H1 (cell line): ENCODE measurements around the gene MIPOL1. TPM values are rescaled to one million over a fixed set of nuclear protein-coding genes. Genes with fewer than 3 reads are reported as not detected.

Experiments used
- CTCF ChIA-PET: fragments of 300-600 bp; sonication (Branson Sonifier 250); formaldehyde crosslinking; loops from one replicate; lab custom pipeline; 2021; ENCODE audit not compliant: partially characterized antibody; lab: Charles Lee
- POLR2A ChIA-PET: fragments of 300-600 bp; sonication (Branson Sonifier 250); formaldehyde crosslinking; loops from one replicate; lab custom pipeline; 2021; ENCODE audit warnings: inconsistent platforms; ENCODE audit not compliant: partially characterized antibody; lab: Charles Lee
- DNase-seq, 2 experiments: peaks; one replicate each; pipeline versions ENCODE4 v3.0.0 to v3.0.0-alpha.2; 2010 to 2022; ENCODE audit warnings: low spot score in 2 of 2, low read depth in 1 of 2, mixed read lengths in 1 of 2
- FAIRE-seq: peaks from 2 replicates; lab custom pipeline; 2011; peaks lifted over from hg19 to GRCh38; lab: Jason Lieb, UNC
- H2AFZ ChIP-seq: 2 replicates; pipeline ENCODE4 v1.8.1; 2012; ENCODE audit warnings: low read length, inconsistent platforms
- H2AK5ac ChIP-seq: 2 replicates; pipeline ENCODE4 v1.6.1; 2013; ENCODE audit warnings: low read depth, low read length
- H2BK120ac ChIP-seq: replicated peaks from 2 replicates; pipeline ENCODE3; 2013; ENCODE audit warnings: low read depth, low read length, inconsistent platforms
- H2BK12ac ChIP-seq: 2 replicates; pipeline ENCODE4 v1.6.1; 2013; ENCODE audit warnings: low read depth, low read length
- H2BK15ac ChIP-seq: 2 replicates; pipeline ENCODE4 v1.6.1; 2013; ENCODE audit warnings: low read length
- H2BK20ac ChIP-seq: 2 replicates; pipeline ENCODE4 v1.6.1; 2013; ENCODE audit warnings: low read length
- H2BK5ac ChIP-seq: 2 replicates; pipeline ENCODE4 v1.6.1; 2013; ENCODE audit warnings: low read depth, low read length
- H3K14ac ChIP-seq: 2 replicates; pipeline ENCODE4 v1.6.1; 2013; ENCODE audit warnings: inconsistent platforms; ENCODE audit not compliant: insufficient read length
- H3K18ac ChIP-seq: 2 replicates; pipeline ENCODE4 v1.6.1; 2013; ENCODE audit warnings: low read length; ENCODE audit errors: extremely low read depth
- H3K23ac ChIP-seq: 2 replicates; pipeline ENCODE4 v1.6.1; 2013; ENCODE audit warnings: inconsistent platforms; ENCODE audit not compliant: insufficient read length
- H3K23me2 ChIP-seq: 2 replicates; pipeline ENCODE4 v1.6.1; 2013; ENCODE audit warnings: low read depth, low read length
- H3K27ac ChIP-seq: 2 replicates; pipeline ENCODE4 v1.6.1; 2011; ENCODE audit warnings: low read depth, low read length, inconsistent platforms
- H3K27me3 ChIP-seq, 4 experiments: replicated peaks in 1 of 4; 1 replicate in 1 of 4; 2 replicates in 3 of 4; pipeline versions ENCODE4 v1.6.1 to v1.8.1; 2011 to 2013; ENCODE audit warnings: low read length in 3 of 4, mild to moderate bottlenecking in 3 of 4, inconsistent platforms in 2 of 4, mixed read lengths in 2 of 4, moderate library complexity in 1 of 4; ENCODE audit not compliant: control insufficient read depth in 3 of 4, insufficient read depth in 3 of 4; ENCODE audit errors: extremely low read depth in 1 of 4
- H3K36me3 ChIP-seq, 4 experiments: 2 replicates each; pipeline versions ENCODE4 v1.6.1 to v1.8.1; 2011 to 2013; ENCODE audit warnings: mild to moderate bottlenecking in 4 of 4, low read length in 3 of 4, moderate library complexity in 2 of 4, control low read depth in 1 of 4, inconsistent platforms in 1 of 4; ENCODE audit not compliant: insufficient read depth in 4 of 4, control insufficient read depth in 2 of 4
- H3K4ac ChIP-seq: replicated peaks from 2 replicates; pipeline ENCODE3; 2013; ENCODE audit warnings: low read length, low read depth, mixed read lengths, inconsistent platforms; ENCODE audit not compliant: insufficient read length
- H3K4me1 ChIP-seq, 4 experiments: replicated peaks in 1 of 4; 1 replicate in 1 of 4; 2 replicates in 3 of 4; pipeline versions ENCODE4 v1.6.1 to v1.8.1; 2011 to 2013; ENCODE audit warnings: low read length in 3 of 4, inconsistent platforms in 2 of 4, mixed read lengths in 1 of 4; ENCODE audit not compliant: insufficient read depth in 4 of 4, control insufficient read depth in 3 of 4
- H3K4me2 ChIP-seq, 2 experiments: 2 replicates each; pipeline versions ENCODE4 v1.6.1 to v1.8.1; 2011 to 2013; ENCODE audit warnings: low read depth in 2 of 2, low read length in 2 of 2, control low read depth in 1 of 2, inconsistent platforms in 1 of 2, mild to moderate bottlenecking in 1 of 2; ENCODE audit not compliant: insufficient read depth in 1 of 2
- H3K4me3 ChIP-seq, 4 experiments: fragments of 200-600, 300-600 bp in 1 of 4; sonication (generic), shearing (Covaris generic), sonication (Bioruptor Twin) in 1 of 4; 2 replicates each; pipeline versions ENCODE4 v1.5.1 to v1.8.1; 2011 to 2016; ENCODE audit warnings: low read length in 4 of 4, low read depth in 3 of 4, control low read depth in 2 of 4, inconsistent platforms in 2 of 4, mild to moderate bottlenecking in 2 of 4, mixed read lengths in 1 of 4, moderate library complexity in 1 of 4; ENCODE audit not compliant: insufficient read depth in 2 of 4; ENCODE audit errors: extremely low read depth in 1 of 4
- H3K56ac ChIP-seq: replicated peaks from 2 replicates; pipeline ENCODE3; 2013; ENCODE audit warnings: low read depth, mild to moderate bottlenecking, mixed read lengths, low read length, inconsistent platforms; ENCODE audit not compliant: insufficient read length
- H3K79me1 ChIP-seq: 2 replicates; pipeline ENCODE4 v1.6.1; 2013; ENCODE audit warnings: low read depth, low read length, control low read depth
- H3K79me2 ChIP-seq, 2 experiments: 2 replicates each; pipeline versions ENCODE4 v1.6.1 to v1.8.1; 2012 to 2013; ENCODE audit warnings: low read length in 2 of 2, mild to moderate bottlenecking in 2 of 2, inconsistent platforms in 1 of 2; ENCODE audit not compliant: insufficient read depth in 2 of 2, control insufficient read depth in 1 of 2
- H3K9ac ChIP-seq, 4 experiments: replicated peaks in 1 of 4; 1 replicate in 1 of 4; 2 replicates in 3 of 4; pipeline versions ENCODE4 v1.6.1 to v1.8.1; 2011 to 2013; ENCODE audit warnings: low read depth in 3 of 4, low read length in 3 of 4, control low read depth in 2 of 4, mild to moderate bottlenecking in 2 of 4, moderate library complexity in 2 of 4, inconsistent platforms in 1 of 4; ENCODE audit errors: extremely low read depth in 1 of 4
- H3K9me3 ChIP-seq, 2 experiments: 2 replicates each; pipeline versions ENCODE4 v1.6.1 to v1.8.1; 2012 to 2013; ENCODE audit warnings: mild to moderate bottlenecking in 2 of 2, moderate library complexity in 2 of 2, control low read depth in 1 of 2, inconsistent platforms in 1 of 2, low read depth in 1 of 2, low read length in 1 of 2, mixed read lengths in 1 of 2; ENCODE audit not compliant: insufficient read depth in 2 of 2
- H4K20me1 ChIP-seq, 2 experiments: replicated peaks in 1 of 2; 2 replicates each; pipeline versions ENCODE3 to v1.8.1; 2011 to 2013; ENCODE audit warnings: inconsistent platforms in 2 of 2, low read length in 2 of 2, mild to moderate bottlenecking in 1 of 2; ENCODE audit not compliant: insufficient read depth in 2 of 2, control insufficient read depth in 1 of 2
- H4K5ac ChIP-seq: 2 replicates; pipeline ENCODE4 v1.6.1; 2013; ENCODE audit warnings: low read length, low read depth, mixed read lengths, inconsistent platforms; ENCODE audit not compliant: insufficient read length
- H4K8ac ChIP-seq: 2 replicates; pipeline ENCODE4 v1.8.0; 2013; ENCODE audit warnings: mild to moderate bottlenecking, moderate library complexity, low read length, inconsistent platforms; ENCODE audit not compliant: insufficient read depth; ENCODE audit errors: extremely low read depth
- H4K91ac ChIP-seq: replicated peaks from 2 replicates; pipeline ENCODE3; 2013; ENCODE audit warnings: low read length, mixed read lengths, inconsistent platforms; ENCODE audit not compliant: insufficient read length
- BACH1 ChIP-seq: IDR thresholded peaks from 2 replicates; pipeline ENCODE4 v1.6.1; 2012; ENCODE audit warnings: low read length, improper control_type of control experiment
- EP300 ChIP-seq, 2 experiments: IDR thresholded peaks; 1 replicate in 1 of 2; 2 replicates in 1 of 2; pipeline ENCODE4 v1.6.1; 2011 to 2012; ENCODE audit warnings: low read depth in 2 of 2, low read length in 2 of 2, mild to moderate bottlenecking in 2 of 2, borderline replicate concordance in 1 of 2, inconsistent platforms in 1 of 2, moderate library complexity in 1 of 2
- EZH2 ChIP-seq: fragments of 200-600 bp; sonication (generic); IDR thresholded peaks from 2 replicates; pipeline ENCODE4 v1.7.1; 2012; ENCODE audit warnings: low read depth, mild to moderate bottlenecking, moderate library complexity, low read length, inconsistent platforms; ENCODE audit not compliant: severe bottlenecking
- GTF2F1 ChIP-seq: IDR thresholded peaks from 2 replicates; pipeline ENCODE4 v1.6.1; 2012; ENCODE audit warnings: low read depth, low read length, improper control_type of control experiment, borderline replicate concordance
- RBBP5 ChIP-seq: IDR thresholded peaks from 2 replicates; pipeline ENCODE4 v1.7.1; 2012; ENCODE audit warnings: low read depth, mild to moderate bottlenecking, inconsistent platforms, low read length, moderate library complexity, borderline replicate concordance
- polyA plus RNA-seq, 7 experiments: library from polyadenylated mRNA; depleted of rRNA in 3 of 7; stranded (reverse) in 5 of 7; unstranded in 2 of 7; fragments of >200 nt in 5 of 7; fragments of 200-250 nt in 2 of 7; gene quantifications; 1 replicate in 5 of 7; 2 replicates in 1 of 7; 4 replicates in 1 of 7; pipeline versions ENCODE4 v1.2.1 to v1.2.3, GENCODE V29; 2011 to 2013; ENCODE audit warnings: missing spikeins in 2 of 7, mixed read lengths in 2 of 7
- total RNA-seq: library from RNA; stranded (reverse); fragmentation: NEBNext Ultra II Directional; extraction: Animal tissue kit (Norgen Biotek cat#: 25700); gene quantifications from 2 replicates; pipeline ENCODE4 v1.2.1, GENCODE V29; 2021
- TF ChIP-seq, protein P1 (sequence below), 3 experiments: IDR thresholded peaks; 1 replicate in 2 of 3; 2 replicates in 1 of 3; pipeline versions ENCODE4 v1.5.1 to v1.6.1; 2011; ENCODE audit warnings: low read length in 3 of 3, mild to moderate bottlenecking in 3 of 3, inconsistent platforms in 2 of 3, low read depth in 1 of 3, moderate library complexity in 1 of 3; ENCODE audit not compliant: insufficient read depth in 1 of 3; ENCODE audit errors: control extremely low read depth in 1 of 3
- TF ChIP-seq, protein P2 (sequence below): IDR thresholded peaks from 2 replicates; pipeline ENCODE4 v1.6.1; 2012; ENCODE audit warnings: low read length, inconsistent platforms
- TF ChIP-seq, protein P3 (sequence below): IDR thresholded peaks from 2 replicates; pipeline ENCODE4 v1.6.1; 2011; ENCODE audit warnings: low read length, improper control_type of control experiment

Gene MIPOL1
- total and polyA plus RNA-seq, 2 of the 8 experiments (the other 6 are each of a cell fraction or from before 2014, with no cell fraction given), result 2.8 to 23.9 TPM

DNA sequence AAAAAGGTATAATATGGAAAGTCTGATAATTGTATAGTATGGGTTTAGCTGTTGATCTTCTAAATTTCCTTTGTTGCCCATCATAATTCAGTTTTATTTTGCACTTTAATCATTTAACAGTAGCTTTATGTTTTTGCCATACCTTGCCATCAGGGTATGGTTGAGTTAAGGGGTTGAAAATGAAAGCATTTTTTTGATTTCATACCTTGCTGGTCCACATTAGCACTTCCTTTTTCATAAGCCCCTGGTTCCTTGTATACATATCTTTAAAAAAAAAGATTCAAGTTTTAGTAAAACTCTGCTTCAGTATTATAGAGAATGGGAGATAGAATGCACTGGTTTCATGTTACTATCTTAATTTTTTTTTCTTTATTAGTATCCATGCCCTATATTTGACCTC, 71.1 kb downstream of the MIPOL1 start:
- Histone ChIP-seq H3K56ac (no peak overlapping the region), H2AFZ (no peak overlapping the region), H3K27me3 (no peaks in the 10 kb centered on the region), H3K18ac (no peak overlapping the region), H3K9ac (no peak overlapping the region), H3K23ac (no peak overlapping the region), H4K20me1 (no peaks in the 10 kb centered on the region), H3K27ac (no peak overlapping the region), H3K79me1 (no peaks in the 10 kb centered on the region), H4K91ac (no peak overlapping the region), H3K36me3 (no peaks in the 10 kb centered on the region), H2BK20ac (no peak overlapping the region), H3K79me2 (no peaks in the 10 kb centered on the region), H2BK5ac (no peak overlapping the region), H3K4me2 (no peak overlapping the region), H2BK15ac (no peak overlapping the region), H3K9me3 (no peaks in the 10 kb centered on the region), H3K23me2 (no peaks in the 10 kb centered on the region), H3K4me3 (no peak overlapping the region), H2BK12ac (no peak overlapping the region), H4K5ac (no peak overlapping the region), H2AK5ac (no peak overlapping the region), H3K4me1 (no peaks in the 10 kb centered on the region), H3K14ac (no peak overlapping the region), H2BK120ac (no peak overlapping the region), H4K8ac (no peak overlapping the region), H3K4ac (no peak overlapping the region)
- FAIRE-seq (no peak), DNase-seq (no peak)
- POLR2A ChIA-PET, result interaction anchor here (0.5 kb wide), 1 partner anchor 30 kb away, joined by 3 read pairs; no protein-coding TSS in a partner anchor
- CTCF ChIA-PET, result interaction anchor here (0.9 kb wide), 1 partner anchor 606 kb away, joined by 3 read pairs; no protein-coding TSS in a partner anchor
- TF ChIP-seq, protein P1, sequence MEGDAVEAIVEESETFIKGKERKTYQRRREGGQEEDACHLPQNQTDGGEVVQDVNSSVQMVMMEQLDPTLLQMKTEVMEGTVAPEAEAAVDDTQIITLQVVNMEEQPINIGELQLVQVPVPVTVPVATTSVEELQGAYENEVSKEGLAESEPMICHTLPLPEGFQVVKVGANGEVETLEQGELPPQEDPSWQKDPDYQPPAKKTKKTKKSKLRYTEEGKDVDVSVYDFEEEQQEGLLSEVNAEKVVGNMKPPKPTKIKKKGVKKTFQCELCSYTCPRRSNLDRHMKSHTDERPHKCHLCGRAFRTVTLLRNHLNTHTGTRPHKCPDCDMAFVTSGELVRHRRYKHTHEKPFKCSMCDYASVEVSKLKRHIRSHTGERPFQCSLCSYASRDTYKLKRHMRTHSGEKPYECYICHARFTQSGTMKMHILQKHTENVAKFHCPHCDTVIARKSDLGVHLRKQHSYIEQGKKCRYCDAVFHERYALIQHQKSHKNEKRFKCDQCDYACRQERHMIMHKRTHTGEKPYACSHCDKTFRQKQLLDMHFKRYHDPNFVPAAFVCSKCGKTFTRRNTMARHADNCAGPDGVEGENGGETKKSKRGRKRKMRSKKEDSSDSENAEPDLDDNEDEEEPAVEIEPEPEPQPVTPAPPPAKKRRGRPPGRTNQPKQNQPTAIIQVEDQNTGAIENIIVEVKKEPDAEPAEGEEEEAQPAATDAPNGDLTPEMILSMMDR (IDR thresholded peaks at IDR 0.05; ENCODE audit: control extremely low read depth in 1 of 3, insufficient read depth in 1 of 3, low read depth in 1 of 3, low read length in 3 of 3), result no peak
- no peak for TF ChIP-seq EP300 (IDR thresholded peaks at IDR 0.05; ENCODE audit: borderline replicate concordance in 1 of 2, low read depth in 2 of 2, low read length in 2 of 2)
- no peak for TF ChIP-seq GTF2F1
- no peak for TF ChIP-seq BACH1
- no peak for TF ChIP-seq EZH2
- TF ChIP-seq, protein P2, sequence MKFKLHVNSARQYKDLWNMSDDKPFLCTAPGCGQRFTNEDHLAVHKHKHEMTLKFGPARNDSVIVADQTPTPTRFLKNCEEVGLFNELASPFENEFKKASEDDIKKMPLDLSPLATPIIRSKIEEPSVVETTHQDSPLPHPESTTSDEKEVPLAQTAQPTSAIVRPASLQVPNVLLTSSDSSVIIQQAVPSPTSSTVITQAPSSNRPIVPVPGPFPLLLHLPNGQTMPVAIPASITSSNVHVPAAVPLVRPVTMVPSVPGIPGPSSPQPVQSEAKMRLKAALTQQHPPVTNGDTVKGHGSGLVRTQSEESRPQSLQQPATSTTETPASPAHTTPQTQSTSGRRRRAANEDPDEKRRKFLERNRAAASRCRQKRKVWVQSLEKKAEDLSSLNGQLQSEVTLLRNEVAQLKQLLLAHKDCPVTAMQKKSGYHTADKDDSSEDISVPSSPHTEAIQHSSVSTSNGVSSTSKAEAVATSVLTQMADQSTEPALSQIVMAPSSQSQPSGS, result no peak
- no peak for TF ChIP-seq RBBP5
- TF ChIP-seq, protein P3, sequence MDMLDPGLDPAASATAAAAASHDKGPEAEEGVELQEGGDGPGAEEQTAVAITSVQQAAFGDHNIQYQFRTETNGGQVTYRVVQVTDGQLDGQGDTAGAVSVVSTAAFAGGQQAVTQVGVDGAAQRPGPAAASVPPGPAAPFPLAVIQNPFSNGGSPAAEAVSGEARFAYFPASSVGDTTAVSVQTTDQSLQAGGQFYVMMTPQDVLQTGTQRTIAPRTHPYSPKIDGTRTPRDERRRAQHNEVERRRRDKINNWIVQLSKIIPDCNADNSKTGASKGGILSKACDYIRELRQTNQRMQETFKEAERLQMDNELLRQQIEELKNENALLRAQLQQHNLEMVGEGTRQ, result no peak
